ENCODE measurements around the gene FAM180A. TPM values are rescaled to one million over a fixed set of nuclear protein-coding genes. Genes with fewer than 3 reads are reported as not detected.

Gene FAM180A
- total RNA-seq, 1 experiment from 2014 or later: not detected

DNA sequence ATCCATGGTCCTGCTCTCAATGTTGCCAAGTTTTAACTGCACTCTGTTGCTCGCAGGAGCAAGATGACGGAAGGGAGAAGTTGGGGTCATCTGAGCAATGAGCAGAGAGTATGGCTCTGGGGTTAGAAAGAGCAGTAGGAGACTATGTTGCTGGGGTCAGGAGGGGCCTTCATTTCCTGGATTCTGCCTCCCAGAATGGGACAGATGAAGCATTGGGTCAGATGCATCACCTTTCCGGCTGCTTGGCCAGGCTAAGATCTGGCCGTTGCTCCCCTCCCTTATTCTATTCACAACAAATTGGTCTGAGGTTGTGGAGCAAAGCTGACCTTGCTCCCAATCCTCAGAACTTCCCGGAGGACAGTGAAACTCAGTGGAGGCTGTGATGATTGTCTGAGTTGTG, 63.9 kb downstream of the FAM180A start:
- ChIA-PET CTCF (interaction anchor here (2.8 kb wide), 1 partner anchor 12 kb away, joined by 8 read pairs; no protein-coding TSS in a partner anchor), POLR2A (no interaction called here)
- Mint-ChIP-seq H3K4me1 (peaks cover 13% of the 10 kb centered on the region), H3K9me3 (no peaks in the 10 kb centered on the region), H3K27me3 (ENCODE audit: low read depth) (no peaks in the 10 kb centered on the region), H3K36me3 (peaks cover 4% of the 10 kb centered on the region), H3K4me3 (no peak overlapping the region), H3K27ac (no peak overlapping the region)
- no peak for TF ChIP-seq MXD4 (CRISPR knock-in tag; IDR thresholded peaks at IDR 0.05; ENCODE audit: borderline replicate concordance)
- ATAC-seq (no peak), DNase-seq (ENCODE audit: low spot score) (no peak)

DNA sequence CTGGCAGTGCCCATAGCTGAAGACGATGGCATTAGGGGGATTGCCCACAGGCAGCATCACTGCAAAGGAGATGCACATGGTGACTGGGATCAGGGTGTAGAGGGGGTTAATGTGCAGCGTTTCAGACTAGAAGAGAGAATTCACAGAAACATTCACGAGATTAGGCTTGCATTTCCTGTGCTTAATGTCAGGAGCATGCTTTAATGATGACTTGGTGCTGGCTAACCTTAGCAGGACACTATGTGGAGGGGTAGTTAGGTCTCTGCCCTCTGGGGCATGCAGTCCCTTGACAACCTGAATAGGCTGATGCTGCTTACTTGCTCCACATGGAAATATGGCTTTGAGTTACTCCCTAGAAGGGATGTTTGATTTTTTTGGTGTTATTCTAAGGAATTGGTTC, 64.5 kb downstream of the FAM180A start:
- DNase-seq (ENCODE audit: low spot score) (no peak), ATAC-seq (peak; percentile 41)
- H3K9me3 Mint-ChIP-seq: no peaks in the 10 kb centered on the region
- peaks cover 13% of the 10 kb centered on the region for H3K4me1 Mint-ChIP-seq
- TF ChIP-seq JUN (CRISPR knock-in tag; IDR thresholded peaks at IDR 0.05) (no peak), MYBL2 (CRISPR knock-in tag; IDR thresholded peaks at IDR 0.05) (no peak), PRDM15 (CRISPR knock-in tag; IDR thresholded peaks at IDR 0.05) (no peak), MXD4 (CRISPR knock-in tag; IDR thresholded peaks at IDR 0.05; ENCODE audit: borderline replicate concordance) (no peak), ZNF219 (CRISPR knock-in tag; IDR thresholded peaks at IDR 0.05; ENCODE audit: borderline replicate concordance) (no peak), NR1H2 (CRISPR knock-in tag; IDR thresholded peaks at IDR 0.05) (no peak), NR3C1 (CRISPR knock-in tag; conservative IDR thresholded peaks at IDR 0.05; ENCODE audit: low read depth) (no peak), AR (CRISPR knock-in tag; IDR thresholded peaks at IDR 0.05) (no peak), PREB (CRISPR knock-in tag; IDR thresholded peaks at IDR 0.05; ENCODE audit: borderline replicate concordance) (no peak), RELA (CRISPR knock-in tag; IDR thresholded peaks at IDR 0.05; ENCODE audit: borderline replicate concordance) (no peak), ATF2 (CRISPR knock-in tag; IDR thresholded peaks at IDR 0.05; ENCODE audit: borderline replicate concordance, low read depth) (no peak), KAT7 (CRISPR knock-in tag; IDR thresholded peaks at IDR 0.05; ENCODE audit: borderline replicate concordance) (no peak), CBFB (CRISPR knock-in tag; IDR thresholded peaks at IDR 0.05; ENCODE audit: low read depth) (no peak)
- TF ChIP-seq, protein P1, sequence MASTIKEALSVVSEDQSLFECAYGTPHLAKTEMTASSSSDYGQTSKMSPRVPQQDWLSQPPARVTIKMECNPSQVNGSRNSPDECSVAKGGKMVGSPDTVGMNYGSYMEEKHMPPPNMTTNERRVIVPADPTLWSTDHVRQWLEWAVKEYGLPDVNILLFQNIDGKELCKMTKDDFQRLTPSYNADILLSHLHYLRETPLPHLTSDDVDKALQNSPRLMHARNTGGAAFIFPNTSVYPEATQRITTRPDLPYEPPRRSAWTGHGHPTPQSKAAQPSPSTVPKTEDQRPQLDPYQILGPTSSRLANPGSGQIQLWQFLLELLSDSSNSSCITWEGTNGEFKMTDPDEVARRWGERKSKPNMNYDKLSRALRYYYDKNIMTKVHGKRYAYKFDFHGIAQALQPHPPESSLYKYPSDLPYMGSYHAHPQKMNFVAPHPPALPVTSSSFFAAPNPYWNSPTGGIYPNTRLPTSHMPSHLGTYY (CRISPR knock-in tag; IDR thresholded peaks at IDR 0.05): no peak
- H3K27ac Mint-ChIP-seq: no peak overlapping the region
- ChIA-PET POLR2A (no interaction called here), CTCF (interaction anchor here (1.0 to 2.8 kb wide), 3 partner anchors 11 to 410 kb away, joined by 3 to 13 read pairs (median 7); no protein-coding TSS in a partner anchor)
- no peak overlapping the region for H3K4me3 Mint-ChIP-seq
- peaks cover 2% of the 10 kb centered on the region for H3K36me3 Mint-ChIP-seq
- no peaks in the 10 kb centered on the region for H3K27me3 Mint-ChIP-seq (ENCODE audit: low read depth)

All from WTC11 (cell line).